ENCODE data around the gene BCAS1.
"Not testable (repeated sequence)": the region's sequence is repeated elsewhere in the genome, so short reads cannot be mapped to it uniquely, and the experiment has no call there.

Gene BCAS1

DNA sequence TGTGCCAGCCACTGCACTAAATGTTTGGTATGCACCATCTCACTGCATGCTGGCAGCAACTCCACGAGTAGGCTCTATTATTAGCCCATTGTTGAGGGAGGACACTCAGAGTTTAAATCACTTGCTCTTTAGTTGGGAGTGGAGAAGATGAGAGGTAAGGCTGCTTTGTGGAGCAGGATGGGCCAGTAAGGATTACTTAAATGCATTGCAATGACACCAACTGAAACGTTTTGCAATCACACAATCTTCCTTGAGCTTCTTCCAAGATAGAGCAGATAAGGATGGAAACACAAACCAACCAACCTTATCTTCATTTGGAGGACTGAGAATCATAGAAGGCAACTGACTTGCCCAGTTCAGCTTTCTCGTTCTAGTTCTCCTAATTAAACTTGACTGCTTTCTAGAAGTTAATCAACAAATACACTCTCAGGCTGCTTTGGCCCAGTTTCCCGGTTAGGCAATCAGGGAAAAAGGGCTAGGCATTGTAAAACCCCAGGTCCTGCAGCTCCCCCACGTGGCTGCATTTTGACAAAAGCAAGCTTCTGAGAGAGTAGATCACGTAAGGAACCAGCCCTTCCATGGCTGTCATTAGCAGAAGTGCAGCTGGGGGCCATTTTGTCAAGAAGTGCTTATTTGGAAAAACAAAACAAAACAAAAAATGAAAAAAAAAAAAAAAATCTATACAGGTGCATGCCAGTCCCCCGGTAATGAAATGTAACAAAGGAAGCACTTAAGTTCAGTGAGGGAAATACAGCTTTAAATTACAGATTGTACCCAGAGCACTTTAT, 130.6 kb downstream of the BCAS1 start:
- DNase-seq = peak; percentile 28

DNA sequence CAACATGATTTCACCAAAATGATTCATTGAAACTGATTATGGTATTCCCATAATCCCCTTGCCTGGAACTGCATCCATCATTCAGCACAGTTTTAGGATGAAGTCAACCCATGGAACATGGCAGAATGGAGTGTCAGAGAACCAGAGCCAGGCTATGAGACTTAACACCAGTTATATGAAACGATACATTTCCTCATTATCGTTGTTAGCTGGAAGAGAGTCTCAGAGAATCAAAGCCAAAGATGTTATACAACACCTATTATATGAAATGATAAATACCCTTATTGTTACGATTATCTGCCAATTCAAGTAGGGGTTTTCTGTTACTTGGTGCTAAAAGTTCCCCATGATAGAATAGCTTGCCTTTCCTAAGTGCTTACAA, 131.2 kb downstream of the BCAS1 start:
- no peak for DNase-seq

DNA sequence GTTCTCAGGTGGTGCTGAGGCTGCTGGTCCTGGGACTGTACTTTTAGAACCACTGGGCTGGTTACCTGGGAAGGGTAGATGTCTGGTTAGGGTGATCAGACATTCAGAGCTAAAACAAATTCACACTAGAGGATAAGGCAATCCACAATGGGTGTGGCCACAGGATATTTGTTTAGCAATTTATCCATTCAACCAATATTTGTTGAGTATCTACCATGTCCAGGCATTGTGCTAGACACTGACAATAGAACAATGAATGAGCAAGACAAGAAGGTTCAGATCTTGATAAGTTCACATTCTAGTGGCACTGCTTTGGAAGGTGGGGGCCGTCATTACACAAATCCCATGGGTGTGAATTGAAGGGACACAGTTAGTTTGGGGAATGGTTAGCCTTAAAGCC, 131.7 kb downstream of the BCAS1 start:
- DNase-seq = no peak

DNA sequence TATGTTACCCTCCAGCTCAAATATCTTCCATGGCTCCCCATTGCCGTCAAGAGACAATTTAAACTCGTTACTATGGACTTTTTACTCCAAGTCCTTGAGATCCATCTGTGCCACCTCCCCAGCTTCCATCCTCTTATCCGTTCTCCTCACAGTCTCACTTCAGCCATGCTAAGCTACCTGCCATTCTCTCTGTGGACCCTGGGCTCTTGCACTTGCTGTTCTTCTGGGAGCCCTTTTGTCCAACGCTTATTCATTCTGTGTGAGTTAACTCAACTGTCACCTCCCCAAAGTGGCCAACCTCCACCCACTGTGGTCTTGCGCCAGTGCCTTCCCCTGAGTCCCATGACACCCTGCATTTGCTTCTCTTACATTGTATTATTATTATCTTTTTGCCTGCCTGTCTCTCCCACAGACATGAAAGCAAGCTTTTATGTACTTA, 132.4 kb downstream of the BCAS1 start:
- no peak for DNase-seq

DNA sequence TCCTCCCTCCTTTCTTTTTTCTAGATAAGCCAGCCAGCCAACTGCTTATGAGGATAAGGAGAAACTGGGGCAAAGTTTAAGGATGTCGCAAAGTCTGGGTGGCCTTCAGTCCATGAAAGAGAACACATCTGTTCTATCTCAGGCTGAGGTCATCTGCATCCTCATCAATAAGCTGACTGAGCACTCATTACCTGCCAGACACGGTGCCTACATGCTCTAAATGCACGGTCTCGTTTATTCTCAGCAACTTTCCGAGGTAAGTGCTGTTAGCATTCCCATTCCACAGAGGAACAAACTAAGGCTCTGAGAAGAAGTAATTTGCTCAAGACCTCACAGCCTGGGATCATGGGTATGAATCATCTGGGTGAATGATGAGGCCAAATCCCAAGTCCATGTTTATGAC, 133.1 kb downstream of the BCAS1 start:
- no peak for DNase-seq

DNA sequence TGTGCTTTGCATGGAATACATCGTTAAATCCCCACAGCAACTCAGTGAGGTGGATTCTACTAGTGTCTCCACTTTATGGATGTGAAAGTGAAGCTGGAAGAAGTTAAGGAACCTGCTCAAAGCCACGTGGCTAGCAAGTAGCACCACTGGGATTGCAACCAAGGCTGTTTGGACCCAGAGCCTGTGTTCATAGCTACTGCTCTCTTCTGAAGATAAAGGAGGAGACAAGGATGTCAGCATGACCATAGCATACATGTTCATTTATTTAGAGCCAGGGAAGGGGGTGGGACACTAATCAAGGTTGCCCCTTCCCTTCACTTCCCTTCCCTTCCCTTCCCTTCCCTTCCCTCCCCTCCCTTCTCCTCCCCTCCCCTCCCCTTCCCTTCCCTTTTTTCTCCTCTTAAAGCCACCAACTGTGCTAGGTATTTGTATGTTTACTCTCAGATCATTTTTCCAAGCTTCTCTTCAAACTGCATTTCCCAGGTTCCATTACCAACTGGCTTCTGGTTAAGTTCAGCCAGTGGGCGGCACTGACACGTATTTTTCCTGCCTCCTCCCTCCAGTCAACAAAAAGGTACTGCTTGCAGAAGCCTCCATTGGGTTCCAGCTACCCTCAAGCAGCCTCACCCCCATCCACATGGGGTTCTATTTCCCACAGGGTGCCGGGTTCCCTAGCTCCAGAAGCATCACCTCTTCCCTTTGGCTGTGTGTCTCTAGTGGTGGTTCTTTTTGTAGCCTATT, 134.9 kb downstream of the BCAS1 start:
- DNase-seq = no peak

DNA sequence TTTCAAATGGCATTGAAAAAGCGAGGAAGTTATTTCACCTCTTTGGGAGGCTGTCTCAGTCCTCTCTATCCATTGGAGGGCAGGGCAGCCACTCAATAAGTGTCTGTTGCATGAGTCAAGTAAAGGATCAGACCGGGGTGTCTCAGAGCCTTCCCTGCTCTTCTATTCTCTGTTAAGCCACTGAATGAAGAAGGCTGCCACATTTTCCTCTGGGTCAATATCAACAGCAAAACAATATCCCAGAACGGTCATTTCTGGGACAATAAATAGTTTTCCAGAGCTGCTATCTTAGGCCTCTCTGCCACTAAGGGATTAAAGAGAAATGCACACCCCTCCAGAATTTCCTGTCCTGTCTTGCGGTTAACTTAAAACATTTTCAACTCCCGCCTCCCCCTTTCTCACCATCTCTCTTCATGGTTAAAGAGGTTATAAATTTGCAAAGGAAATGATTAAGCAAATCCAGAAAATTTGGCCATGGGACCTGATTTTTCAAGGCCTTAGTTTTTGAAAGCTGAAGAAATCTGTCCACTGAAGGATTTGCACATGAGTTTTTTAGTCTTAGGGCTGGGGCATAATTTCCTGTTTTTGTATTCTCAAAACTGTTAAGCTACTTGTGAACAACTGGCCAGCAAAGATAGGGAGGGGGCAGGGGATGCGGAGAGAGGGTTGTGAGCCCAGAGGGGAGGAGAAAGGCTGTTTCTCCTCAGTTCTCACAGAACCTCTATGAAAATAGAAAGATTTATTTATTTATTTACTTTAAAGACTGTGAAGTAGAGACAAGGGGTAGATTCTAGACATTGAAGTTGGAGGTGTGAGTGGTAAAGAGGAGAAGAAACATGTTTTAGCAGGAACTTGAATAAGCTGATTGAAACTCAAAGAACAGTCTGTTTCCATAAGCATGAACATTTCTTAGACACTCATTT, 135.7 kb downstream of the BCAS1 start:
- DNase-seq = no peak

DNA sequence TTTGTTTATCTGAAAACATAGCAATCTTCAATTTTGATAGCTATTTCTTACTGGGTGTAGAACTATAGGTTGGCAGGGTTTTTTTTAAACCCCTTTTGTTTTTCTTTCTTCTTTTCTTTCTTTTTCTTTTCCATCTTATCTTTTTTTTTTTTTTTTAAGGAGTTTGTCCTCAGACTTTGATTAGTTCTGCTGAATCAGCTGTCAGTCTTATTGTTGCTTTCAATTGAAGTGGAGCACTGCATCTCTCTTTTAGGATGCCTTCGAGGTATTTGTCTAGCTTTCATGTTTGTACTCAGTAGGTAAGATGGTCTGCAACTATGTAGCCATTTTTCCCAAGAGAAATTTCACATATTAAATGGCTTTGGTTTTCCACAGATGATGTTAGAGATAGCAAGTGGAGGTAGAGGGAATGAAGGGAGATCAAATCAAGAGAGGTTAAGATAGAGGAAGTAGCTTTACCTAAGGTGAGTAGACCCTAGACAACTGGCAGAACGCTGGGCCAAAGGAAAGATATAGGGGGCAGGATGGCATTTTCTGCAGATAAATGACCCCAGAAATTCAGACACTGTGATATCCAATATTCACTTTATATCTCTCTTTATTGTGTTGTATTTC, 137.1 kb downstream of the BCAS1 start:
- no peak for DNase-seq

DNA sequence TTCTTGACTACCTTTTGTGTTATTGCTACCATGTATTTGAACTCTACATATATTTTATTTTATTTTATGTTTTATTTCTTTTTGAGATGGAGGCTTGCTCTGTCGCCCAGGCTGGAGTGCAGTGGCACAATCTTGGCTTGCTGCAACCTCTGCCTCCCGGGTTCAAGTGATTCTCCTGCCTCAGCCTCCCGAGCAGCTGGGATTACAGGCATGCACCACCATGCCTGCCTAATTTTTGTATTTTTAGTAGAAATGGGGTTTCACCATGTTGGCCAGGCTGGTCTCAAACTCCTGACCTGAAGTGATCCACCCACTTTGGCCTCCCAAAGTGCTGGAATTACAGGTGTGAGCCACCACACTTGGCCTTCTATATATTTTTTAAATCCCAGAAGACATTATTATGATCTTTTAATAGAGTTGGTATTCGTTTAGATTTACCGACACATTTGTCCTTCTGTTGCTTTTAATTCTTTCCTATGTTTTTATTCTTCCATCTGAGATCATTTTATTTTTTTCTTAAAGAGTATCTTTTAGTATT, 137.7 kb downstream of the BCAS1 start:
- DNase-seq = not testable (repeated sequence)

DNA sequence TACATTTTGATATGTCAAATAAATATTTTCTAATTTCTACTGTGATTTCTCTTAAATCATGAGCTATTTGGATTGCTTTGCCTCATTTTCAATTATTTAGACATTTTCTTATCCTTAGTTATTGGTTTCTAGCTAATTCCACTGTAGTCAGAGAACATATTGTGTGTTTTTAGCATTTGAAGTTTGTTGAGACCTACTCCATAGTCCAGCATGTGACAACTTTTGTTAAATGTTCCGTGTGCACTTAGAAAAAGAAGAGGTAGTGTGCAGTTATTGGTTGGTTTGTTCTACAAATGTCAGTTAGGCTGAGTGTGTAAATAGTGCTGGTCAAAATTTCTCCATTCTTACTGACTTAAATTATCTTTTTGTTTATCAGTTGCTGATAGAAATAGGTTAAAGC, 138.8 kb downstream of the BCAS1 start:
- no peak for DNase-seq

DNA sequence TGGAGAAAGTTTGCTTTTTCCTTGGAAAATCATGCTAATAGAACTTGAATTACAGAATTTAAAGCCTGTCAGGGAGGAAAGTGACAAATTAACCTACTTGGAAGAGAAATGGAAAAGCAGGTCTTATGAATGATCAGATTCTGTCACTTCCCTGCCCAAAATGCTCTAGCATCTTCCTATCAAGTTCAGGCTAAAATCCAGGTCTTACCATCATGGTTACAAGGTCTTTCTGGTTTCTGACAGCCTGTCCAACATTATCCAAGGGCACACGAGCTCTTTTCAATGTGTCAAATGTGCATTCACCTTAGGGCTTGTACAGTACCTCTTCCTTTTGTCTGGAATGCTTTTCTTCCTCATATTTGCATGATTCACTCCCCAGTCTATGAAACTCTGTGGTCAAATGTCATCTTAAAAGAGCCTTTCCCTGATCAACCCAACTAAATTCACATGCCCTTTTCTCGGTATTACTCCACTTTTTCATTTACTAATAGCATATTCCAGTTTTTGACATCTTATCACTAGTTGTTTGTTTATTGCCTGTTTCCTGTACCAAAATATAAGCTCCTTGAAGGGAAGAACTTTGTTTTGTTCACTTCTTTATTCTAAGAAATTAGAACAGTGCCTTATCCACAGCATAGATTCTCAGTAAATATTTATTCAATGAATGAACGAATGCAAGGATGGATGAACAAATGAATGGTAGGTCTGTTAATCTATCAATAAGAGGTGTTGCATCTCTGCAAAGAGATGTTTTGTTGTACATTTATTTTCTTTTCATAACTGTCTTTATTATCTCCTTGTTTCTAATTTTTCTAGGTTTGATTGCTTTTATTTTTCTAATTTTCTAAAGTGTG, 139.5 kb downstream of the BCAS1 start:
- DNase-seq = no peak

DNA sequence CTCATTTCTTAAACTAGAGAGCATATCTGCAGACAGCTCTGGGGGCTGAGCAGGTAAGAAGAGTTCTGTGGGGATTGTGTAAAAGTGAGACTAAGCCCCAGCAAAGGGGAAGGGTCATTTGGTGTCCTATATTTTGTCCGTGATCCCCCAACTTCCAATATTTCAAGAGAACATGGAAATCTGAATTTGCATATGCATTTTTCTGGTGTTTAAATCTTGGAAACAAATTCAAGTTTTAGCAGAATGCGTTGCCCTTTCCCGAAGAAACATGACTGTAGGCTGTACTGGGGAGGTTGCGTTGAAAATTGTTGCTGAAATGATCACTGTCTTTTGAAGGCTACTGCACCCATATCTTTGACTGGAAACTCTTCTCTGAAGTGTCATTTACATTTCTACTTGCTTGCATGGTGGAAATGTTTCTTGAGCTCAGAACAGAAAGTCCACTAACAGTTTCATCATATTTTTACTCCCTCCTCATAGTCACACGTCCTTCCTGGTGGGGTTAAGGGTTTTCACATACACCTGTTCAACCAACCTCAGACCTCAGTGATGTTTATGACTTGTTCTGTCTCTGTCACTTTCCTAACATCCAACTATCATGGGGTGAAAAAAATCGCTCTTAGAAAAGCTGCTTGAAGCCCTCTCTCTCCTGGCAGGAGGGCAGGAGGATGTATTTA, 140.3 kb downstream of the BCAS1 start:
- no peak for DNase-seq

DNA sequence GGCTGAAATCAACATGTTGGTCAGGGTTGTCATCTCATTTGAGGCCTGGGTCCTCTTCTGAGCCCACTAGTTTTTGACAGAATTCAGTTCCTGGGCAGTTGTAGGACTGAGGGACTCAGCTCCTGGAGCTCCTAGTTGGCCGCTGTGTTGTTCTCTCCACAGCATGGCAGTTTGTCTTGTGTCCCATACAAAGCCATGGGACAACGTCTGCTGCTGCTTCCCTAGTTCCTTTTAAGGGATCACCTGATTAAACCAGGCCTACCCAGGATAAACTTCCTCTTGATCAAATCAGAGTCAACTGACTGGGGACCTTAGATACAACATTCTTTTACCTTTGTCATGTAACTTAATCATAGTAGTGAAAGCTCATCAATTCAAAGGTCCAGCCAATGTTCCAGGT, 141.0 kb downstream of the BCAS1 start:
- DNase-seq = no peak

DNA sequence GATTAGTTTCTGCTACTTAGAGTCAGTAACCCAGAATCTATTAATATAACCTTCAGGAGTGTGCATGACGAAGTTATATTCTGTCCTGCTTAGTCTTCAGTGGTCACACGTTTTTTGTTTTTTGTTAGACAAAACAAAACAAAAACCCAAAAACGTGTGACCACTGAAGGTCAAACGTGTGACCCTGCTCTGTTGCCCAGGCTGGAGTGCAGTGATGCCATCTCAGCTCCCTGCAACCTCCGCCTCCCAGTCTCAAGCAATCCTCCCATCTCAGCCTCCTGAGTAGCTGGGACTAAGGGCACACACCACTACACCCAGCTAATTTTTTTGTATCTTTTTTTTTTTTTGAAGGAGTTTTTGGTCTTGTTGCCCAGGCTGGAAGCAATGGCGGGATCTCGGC, 142.4 kb downstream of the BCAS1 start:
- no peak for DNase-seq

DNA sequence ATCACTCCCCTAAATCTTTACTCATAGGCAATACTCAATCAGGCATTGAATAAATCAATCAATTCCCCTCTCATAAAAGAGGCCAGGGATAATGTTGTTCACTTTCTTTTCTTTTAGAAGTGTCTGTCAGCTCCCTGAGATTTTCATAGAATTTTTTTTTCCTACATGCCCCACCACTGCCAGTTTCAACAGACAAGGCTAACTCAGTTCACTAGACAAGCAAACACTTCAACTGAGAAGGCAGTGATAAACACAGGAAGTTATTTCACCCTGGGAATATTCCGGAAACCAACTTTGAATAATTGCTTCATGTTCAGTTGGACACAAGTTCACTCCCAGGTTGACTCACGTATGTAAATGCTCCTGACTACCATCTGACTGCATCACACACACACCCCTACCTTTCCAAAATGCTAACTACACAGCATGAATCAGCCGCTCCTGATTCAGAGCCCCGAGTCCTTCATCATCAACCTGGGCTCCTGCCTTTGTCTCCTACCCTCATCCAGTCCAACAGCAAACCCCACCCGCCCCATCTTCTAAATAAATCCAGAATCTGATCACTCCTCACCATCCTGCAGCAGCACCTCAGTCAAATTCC, 143.9 kb downstream of the BCAS1 start:
- DNase-seq = no peak

DNA sequence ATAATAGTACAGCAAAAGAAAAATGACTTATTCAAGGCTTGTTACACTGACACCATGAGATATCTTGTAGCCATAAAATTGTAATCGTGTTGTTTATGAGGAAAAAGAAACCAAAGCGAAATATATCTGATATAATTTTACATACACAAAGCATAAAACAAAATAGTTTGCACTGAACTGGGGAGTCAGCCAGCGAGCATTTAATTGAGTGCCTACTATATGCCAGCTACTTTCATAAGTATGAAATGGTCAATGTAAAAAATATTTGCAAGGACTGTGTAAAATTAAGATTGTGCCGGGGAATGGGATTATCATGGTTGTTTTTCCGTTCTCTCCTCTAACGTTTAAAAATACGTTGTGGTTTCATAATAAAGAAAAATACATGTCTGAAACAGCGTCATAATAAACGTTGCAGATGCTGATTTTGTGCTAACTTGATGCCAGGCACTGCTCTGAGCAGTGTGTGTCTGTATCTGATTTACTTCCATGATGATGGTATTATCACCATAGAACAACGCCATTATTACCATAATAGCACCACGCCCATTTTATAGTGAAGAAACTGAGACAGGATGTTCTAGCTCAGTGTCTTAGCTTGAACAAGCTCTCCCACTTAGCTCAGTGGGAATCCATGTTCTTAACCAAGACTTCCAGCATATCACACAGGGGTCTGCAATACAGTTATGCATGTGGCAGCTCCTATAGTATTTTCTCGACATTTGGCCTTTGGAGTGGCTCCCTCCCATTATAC, 144.6 kb downstream of the BCAS1 start:
- DNase-seq = no peak

DNA sequence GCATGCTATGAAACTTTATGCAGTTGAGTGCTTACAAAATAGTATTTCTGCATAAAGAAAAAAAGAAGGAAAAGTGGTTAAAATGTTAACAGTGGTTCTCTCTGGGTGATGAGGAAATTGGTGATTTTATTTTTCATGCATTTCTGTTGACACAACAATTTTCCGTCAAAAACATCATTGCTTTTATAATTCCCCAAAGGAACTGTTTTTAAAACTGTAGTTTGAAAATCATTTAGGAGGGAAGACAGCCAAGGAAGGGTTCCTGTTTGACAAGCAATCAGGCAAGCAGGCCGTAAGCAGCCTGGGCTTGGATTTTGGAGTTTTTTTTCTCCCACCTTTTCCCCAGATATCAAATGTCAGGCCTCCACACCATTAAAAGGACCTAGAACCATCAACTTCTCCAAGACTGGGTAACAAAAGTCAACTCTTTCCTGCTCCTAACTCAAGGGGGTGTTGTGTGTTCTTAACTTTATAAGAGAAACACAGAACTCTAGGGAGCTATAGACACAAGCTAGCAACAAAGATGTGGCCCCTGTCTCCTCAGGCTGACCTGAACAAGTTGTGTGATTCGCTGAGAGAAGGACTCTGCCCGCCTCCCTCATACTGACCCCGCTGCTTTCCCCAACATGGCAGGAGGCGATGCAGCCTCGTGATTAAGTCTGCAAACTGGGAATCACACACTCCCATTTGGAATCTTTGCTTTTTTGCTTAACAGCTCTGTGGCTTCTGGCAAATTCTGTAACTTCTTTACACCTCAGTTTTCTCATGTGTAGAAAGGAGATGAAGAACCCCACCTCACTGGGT, 146.6 kb downstream of the BCAS1 start:
- DNase-seq = no peak

DNA sequence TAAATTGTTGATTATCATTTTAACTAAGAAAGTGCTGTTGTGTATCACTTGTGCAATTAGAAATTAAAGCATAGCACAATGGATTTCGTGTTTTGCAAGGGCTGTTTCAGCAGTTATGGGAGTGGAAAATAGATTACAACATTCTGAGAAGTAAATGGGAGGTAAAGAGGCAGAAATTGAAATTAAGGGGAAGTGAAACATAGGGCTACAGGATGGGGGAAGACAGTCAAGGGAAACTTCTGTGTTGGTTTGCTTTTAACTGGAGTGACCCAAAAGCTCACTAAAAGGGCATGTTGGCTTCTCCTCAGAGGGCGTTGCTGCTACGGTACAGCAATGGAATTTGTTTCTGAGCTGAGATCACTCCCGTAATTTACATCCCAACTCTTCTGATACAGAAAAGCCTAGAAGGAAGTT, 147.5 kb downstream of the BCAS1 start:
- no peak for DNase-seq

DNA sequence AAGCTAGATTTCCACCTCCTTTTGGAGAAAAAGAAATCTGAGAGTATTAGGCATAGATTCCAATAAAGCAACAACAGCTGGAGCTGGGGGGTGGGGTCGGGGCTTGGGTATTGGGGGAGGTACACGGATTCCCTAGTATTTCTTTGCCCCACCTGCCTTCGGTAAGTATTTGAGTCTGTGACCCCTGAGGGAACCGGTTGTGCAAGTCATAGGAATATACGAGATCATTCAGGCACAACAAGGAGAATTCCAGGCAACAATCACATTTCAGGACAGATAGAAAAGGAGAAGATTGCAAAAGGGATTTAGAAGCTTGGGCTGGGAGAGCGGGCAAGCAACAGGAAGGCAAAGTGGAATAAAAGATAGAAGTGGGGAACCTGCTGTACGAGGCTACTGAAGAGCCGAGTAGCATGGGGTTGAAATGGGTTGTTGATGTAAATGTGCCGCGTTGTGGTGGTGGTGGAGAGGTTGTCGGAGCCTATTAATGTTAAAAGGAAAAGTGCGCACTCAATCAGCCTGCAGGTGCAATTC, 148.9 kb downstream of the BCAS1 start:
- DNase-seq = no peak
